ENCODE results near the gene DNAJA2.

DNAJA2 gene

DNA sequence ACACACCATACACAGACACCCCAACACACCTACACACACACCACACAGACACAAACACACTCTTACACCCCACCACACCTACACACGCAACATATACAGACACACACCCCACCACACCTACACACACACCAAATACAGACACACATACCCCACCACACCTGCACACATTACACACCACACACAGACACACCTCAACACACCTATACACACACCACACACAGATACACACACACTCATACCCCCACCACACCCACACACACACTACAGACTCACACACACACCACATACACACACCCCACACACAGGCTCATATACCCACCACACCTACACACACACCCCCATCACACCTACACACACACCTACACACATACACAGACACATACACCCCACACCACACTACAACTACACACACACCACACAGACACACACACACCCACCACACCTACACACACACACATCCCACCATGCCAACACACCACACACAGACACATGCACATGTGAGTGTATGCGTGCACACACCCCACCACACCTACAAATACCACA, 57.9 kb downstream of the DNAJA2 start:
- DNase-seq (ENCODE audit: low spot score): no peak

DNA sequence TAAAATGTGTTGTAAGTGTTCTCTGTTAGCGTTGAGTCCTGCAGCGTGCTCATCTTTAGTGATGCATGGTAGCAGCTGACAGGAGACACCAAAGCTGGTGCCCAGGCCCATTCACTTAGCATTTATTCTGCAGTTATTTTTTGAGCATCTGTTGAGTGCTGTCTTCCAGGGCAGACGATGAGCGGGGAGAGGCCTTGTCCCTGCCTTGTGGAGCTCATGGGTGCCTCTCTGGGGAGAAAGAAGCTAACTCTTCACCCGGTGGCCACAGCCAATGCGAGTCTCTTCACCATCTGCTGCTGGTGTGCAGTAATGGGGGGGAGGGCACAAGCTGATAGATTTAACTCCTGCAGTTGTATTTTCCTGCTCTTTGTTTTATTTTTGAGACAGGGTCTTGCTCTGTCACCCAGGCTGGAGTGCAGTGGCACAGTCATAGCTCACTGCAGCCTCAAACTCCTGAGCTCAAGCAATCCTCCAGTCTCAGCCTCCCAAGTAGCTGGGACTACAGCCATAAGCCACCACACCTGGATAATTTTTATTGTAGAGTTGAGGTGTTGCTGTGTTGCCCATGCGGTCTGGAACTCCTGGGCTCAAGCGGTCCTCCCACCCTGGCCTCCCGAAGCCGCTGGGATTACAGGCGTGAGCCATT, 58.8 kb downstream of the DNAJA2 start:
- H3K36me3 ChIP-seq (ENCODE audit: low read depth): peaks cover 87% of the 10 kb centered on the region

More for the DNA sequence above, 57.9 kb downstream of the DNAJA2 start:
- H3K27me3 ChIP-seq (ENCODE audit: insufficient read depth, poor library complexity, severe bottlenecking): no peaks in the 10 kb centered on the region
- ATAC-seq (ENCODE audit: low read depth): no peak
- H3K9me3 ChIP-seq (ENCODE audit: severe bottlenecking): no peaks in the 10 kb centered on the region
- peaks cover 86% of the 10 kb centered on the region for H3K36me3 ChIP-seq (ENCODE audit: low read depth)
- no peak overlapping the region for H3K27ac ChIP-seq (ENCODE audit: poor library complexity, severe bottlenecking)
- TF ChIP-seq, protein P1, sequence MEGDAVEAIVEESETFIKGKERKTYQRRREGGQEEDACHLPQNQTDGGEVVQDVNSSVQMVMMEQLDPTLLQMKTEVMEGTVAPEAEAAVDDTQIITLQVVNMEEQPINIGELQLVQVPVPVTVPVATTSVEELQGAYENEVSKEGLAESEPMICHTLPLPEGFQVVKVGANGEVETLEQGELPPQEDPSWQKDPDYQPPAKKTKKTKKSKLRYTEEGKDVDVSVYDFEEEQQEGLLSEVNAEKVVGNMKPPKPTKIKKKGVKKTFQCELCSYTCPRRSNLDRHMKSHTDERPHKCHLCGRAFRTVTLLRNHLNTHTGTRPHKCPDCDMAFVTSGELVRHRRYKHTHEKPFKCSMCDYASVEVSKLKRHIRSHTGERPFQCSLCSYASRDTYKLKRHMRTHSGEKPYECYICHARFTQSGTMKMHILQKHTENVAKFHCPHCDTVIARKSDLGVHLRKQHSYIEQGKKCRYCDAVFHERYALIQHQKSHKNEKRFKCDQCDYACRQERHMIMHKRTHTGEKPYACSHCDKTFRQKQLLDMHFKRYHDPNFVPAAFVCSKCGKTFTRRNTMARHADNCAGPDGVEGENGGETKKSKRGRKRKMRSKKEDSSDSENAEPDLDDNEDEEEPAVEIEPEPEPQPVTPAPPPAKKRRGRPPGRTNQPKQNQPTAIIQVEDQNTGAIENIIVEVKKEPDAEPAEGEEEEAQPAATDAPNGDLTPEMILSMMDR (IDR thresholded peaks at IDR 0.05; ENCODE audit: poor library complexity, severe bottlenecking): no peak
- H3K4me1 ChIP-seq (ENCODE audit: insufficient read depth, poor library complexity, severe bottlenecking): no peaks in the 10 kb centered on the region
- H3K4me3 ChIP-seq (ENCODE audit: severe bottlenecking): no peak overlapping the region

DNA sequence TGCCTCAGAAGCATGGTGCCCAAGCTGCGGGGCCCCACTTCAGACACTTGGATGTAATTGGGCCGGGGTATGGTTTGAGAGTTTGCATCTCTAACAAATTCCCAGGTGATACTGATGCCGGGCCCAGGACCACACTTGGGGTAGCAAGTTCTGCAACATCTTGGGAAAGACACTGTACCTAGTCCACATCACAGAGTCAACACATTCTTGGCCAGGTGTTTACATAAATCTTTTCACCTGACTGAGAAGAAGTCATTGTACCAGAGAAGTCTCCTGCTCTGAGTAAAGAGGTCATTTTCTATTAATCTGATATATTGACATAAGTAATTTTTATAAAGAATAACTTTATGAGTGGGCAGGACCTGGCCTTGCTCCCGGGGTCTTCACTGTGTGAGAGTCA, 61.8 kb downstream of the DNAJA2 start:
- H3K27me3 ChIP-seq (ENCODE audit: insufficient read depth, poor library complexity, severe bottlenecking): no peaks in the 10 kb centered on the region
- TF ChIP-seq, protein P1 (IDR thresholded peaks at IDR 0.05; ENCODE audit: poor library complexity, severe bottlenecking): no peak
- no peak for ATAC-seq (ENCODE audit: low read depth)
- H3K4me1 ChIP-seq (ENCODE audit: insufficient read depth, poor library complexity, severe bottlenecking): no peaks in the 10 kb centered on the region
- no peak for DNase-seq (ENCODE audit: low spot score)
- no peak overlapping the region for H3K27ac ChIP-seq (ENCODE audit: poor library complexity, severe bottlenecking)
- peaks cover 78% of the 10 kb centered on the region for H3K36me3 ChIP-seq (ENCODE audit: low read depth)
- no peaks in the 10 kb centered on the region for H3K9me3 ChIP-seq (ENCODE audit: severe bottlenecking)
- H3K4me3 ChIP-seq (ENCODE audit: severe bottlenecking): no peak overlapping the region

More for the DNA sequence above, 58.8 kb downstream of the DNAJA2 start:
- Histone ChIP-seq H3K27me3 (ENCODE audit: insufficient read depth, poor library complexity, severe bottlenecking) (no peaks in the 10 kb centered on the region), H3K9me3 (ENCODE audit: severe bottlenecking) (no peaks in the 10 kb centered on the region), H3K4me3 (ENCODE audit: severe bottlenecking) (no peak overlapping the region), H3K27ac (ENCODE audit: poor library complexity, severe bottlenecking) (no peak overlapping the region), H3K4me1 (ENCODE audit: insufficient read depth, poor library complexity, severe bottlenecking) (no peaks in the 10 kb centered on the region)
- no peak for DNase-seq (ENCODE audit: low spot score)
- TF ChIP-seq, protein P1 (IDR thresholded peaks at IDR 0.05; ENCODE audit: poor library complexity, severe bottlenecking): no peak
- ATAC-seq (ENCODE audit: low read depth): no peak

DNA sequence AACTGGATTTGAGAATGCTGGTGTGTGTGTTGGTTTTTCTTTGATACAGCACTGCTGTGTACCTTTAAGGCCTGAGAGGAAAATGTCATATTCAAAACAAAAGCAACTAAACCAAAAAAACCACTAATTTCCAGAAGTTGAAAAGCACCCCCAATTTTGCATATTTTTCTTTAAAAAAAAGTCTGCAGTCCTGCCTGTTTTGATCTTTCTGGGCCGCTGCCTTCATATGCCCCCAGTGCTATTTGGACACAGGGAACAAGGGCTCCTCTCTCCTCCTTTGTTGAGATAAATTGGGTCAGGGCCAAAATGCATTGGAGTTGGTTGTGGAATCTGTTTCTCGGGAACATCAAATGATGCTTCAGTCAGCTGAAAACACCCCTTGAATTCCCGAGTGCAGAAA, 62.4 kb downstream of the DNAJA2 start:
- no peaks in the 10 kb centered on the region for H3K9me3 ChIP-seq (ENCODE audit: severe bottlenecking)
- no peak overlapping the region for H3K27ac ChIP-seq (ENCODE audit: poor library complexity, severe bottlenecking)
- H3K4me1 ChIP-seq (ENCODE audit: insufficient read depth, poor library complexity, severe bottlenecking): no peaks in the 10 kb centered on the region
- DNase-seq (ENCODE audit: low spot score): no peak
- H3K4me3 ChIP-seq (ENCODE audit: severe bottlenecking): no peak overlapping the region
- H3K27me3 ChIP-seq (ENCODE audit: insufficient read depth, poor library complexity, severe bottlenecking): no peaks in the 10 kb centered on the region
- TF ChIP-seq, protein P1 (IDR thresholded peaks at IDR 0.05; ENCODE audit: poor library complexity, severe bottlenecking): no peak
- no peak for ATAC-seq (ENCODE audit: low read depth)
- H3K36me3 ChIP-seq (ENCODE audit: low read depth): peaks cover 77% of the 10 kb centered on the region
